HG03521 (cell line): ENCODE data around the gene ARPIN.
"Not testable (repeated sequence)": the region's sequence is repeated elsewhere in the genome, so short reads cannot be mapped to it uniquely, and the experiment has no call there.

Source experiments
- ATAC-seq: cut with Tn5 transposase; IDR thresholded peaks from one replicate; pipeline ENCODE4 v1.9.1; 2021; ENCODE audit warnings: mild to moderate bottlenecking, moderate library complexity; ENCODE audit not compliant: unreplicated experiment

Gene ARPIN

GRCh38 chr15:89878323-89878722 lies 34.4 kb downstream of the ARPIN start:
- no peak for ATAC-seq

DNA sequence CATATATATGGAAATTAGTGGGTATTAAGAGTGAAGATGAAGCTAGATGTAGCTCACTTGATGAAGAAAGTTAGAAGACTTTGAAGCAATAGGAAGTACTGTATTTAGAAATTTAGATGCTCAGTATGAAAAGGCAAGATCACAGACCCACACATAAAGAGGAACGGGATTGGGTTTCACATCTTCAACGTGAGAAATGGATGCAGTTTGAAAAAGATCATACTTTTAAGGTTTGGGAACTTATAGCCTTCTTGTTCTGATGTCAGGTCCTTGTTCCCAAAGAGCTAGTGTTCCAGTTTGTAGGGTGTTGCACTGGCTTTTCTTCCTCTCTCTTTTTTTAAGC lies 35.7 kb downstream of the ARPIN start:
- ATAC-seq = no peak

- ATAC-seq = no peak
Observed at GRCh38 chr15:89876396-89877082, 36.2 kb downstream of the ARPIN start.

DNA sequence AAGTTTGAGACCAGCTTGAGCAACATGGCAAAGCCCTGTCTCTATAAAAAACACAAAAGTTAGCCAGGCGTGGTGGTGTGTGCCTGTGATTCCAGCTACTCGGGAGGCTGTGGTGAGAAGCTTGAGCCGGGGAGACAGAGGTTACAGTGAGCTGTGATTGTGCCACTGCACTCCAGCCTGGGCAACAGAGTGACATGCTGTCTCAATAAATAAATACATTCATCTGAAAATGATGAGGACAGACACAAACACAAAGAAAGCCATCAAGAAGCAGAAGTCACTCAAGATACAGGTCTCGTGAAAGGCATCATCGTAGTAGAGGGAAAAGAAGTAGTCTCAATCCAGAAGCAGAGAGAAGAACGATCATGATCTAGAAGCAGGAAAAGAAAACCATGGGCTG lies 37.0 kb downstream of the ARPIN start:
- ATAC-seq = no peak

- ATAC-seq = peak; percentile 65
Observed at GRCh38 chr15:89874926-89875564, 37.7 kb downstream of the ARPIN start.

DNA sequence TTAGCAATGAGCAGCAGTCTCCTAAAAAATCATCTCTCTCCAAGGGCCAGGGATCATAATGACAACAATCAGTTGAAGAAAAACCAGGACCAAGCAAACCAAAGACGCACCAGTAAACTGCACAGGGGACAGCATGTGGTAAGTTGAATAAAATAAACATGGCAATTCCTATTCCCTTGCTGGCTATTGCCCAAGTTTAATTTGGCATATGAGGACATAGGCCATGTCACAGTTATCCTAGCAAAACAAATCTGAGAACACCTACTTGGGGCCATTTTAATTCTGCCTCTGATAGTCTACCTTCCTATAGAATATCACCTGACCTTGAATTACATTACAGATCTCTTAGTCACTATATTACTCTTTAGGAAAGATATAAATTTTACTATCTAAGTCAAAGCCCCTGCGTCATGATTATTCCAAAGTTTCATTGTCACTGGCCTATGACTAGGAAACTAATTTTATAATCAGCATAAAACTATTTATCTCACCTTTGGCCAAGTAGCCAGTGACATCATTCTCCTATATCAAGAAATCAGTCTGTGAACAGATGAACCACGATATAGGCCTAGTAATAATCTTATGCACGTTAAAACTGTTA lies 42.0 kb downstream of the ARPIN start:
- ATAC-seq = no peak

DNA sequence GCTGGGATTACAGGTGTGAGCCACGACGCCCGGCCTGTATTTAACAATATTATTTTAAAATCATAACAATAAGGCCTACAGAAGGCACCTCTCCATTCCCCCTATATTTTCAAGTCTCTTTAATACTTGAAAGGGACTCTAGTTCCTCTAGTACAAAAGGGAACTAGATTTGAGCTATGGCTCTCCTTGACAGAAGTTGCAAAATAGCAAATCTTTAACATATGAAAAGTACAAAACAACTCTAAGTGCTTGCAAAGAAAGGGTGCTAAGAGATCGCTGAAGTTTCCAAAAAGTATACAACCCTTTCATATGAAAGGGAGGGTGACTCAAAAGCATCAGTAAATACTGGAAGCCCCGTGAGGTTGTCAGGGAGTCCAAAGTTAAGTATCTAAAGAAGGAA lies 42.7 kb downstream of the ARPIN start:
- no peak for ATAC-seq

DNA sequence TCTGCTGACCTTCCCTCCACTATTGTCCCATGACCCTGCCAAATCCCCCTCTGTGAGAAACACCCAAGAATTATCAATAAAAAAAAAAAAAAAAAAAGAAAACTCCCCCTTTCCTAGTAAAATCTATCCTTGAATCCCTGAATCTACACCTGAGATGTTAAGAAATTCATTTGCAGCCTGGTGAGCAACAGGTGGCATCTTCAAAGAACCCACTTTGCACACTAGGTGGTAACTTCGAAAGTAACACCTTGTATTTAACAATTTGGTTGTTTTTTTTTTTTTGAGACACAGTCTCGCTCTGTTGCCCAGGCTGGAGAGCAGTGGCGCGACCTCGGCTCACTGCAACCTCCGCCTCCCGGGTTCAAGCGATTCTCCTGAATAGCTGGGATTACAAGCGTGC lies 43.3 kb downstream of the ARPIN start:
- not testable (repeated sequence) for ATAC-seq

GRCh38 chr15:89864958-89865739 lies 47.6 kb downstream of the ARPIN start:
- no peak for ATAC-seq

DNA sequence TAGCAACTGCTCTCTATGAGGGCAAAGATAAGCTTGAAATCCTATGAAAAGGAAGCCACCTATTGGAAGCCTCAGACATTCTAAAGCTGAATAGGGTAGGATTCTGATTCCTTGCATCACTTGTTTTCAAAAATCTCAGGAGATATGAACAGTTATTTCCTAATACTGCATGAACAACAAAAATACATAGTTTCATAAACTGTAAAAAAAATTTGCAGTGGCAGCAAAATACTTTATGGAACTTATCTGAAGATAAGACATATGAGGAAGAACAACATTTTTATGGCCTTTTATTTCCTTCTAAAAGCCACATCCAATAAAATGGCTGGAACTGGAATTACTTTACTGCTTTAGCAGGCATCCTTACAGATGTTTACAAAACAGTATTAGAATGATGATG lies 48.8 kb downstream of the ARPIN start:
- no peak for ATAC-seq

DNA sequence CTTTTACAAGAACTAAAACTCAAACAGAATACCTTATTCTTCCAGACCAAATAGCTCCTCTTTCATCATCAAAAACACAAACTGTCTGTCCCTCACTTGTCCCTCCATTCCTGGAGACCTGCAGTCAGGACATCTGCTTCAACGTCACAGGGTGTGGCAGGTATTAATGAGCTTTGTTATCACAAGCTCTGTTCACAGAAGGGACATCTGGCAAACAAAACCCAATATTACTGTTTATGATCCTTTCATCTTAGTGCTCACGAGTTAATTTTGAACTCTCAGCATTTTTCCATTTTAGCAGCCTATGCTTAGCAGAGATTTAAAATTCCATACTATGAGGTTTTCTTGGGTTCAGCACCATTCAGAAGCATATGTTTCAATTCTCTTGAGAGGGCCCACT lies 51.9 kb downstream of the ARPIN start:
- ATAC-seq = no peak

DNA sequence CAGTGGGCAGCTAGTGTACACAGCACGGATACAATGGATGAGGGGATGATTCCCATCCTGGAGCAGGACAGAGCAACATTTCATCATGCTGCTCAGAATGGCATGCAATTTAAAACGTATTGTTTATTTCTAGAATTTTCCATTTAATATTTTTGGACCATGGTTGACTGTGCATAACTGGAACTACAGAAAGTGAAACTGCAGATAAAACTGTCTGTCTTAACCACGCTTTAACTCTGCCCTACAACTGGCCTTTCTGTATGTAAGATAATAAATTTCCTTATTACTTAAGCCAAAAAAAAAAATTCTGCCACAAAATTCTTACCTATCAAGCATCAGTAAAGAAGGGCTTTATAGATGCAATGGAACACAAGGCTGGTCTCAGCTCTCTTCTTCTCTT lies 52.3 kb downstream of the ARPIN start:
- no peak for ATAC-seq

DNA sequence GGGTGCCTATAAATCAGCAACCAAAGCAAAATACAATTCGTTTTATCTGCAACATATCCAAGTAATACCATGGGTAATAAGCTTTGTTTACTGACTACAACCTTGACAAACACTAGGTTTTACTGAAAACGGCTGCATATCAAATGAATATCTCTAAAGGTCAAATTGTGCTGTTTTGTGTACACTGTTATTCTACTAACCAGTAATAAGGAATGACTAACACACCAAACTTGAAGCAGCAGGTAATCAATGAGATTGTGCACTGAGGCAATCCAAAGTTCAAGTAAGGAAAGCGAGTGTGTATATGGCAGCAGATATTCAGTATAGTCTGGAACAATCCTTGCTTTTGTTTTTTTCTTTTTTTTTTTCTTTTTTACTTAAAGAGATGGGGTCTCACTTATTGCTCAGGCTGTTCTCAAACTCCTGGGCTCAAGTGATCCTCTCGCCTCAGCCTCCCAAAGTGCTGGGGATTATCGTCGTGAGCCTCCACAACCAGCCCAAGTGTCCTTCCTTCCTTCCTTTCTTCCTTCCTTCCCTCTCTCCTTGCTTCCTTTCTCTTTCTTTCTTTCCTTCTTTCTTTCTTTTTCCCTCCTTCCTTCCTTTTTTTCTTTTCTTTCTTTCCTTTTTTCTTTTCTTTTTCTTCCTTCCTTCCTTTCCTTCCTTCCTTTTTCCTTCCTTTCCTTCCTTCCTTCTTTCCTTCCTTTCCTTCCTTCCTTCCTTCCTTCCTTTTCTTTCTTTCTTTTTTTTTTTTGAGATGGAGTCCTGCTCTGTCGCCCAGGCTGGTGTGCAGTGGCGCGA lies 53.9 kb downstream of the ARPIN start:
- ATAC-seq = no peak

DNA sequence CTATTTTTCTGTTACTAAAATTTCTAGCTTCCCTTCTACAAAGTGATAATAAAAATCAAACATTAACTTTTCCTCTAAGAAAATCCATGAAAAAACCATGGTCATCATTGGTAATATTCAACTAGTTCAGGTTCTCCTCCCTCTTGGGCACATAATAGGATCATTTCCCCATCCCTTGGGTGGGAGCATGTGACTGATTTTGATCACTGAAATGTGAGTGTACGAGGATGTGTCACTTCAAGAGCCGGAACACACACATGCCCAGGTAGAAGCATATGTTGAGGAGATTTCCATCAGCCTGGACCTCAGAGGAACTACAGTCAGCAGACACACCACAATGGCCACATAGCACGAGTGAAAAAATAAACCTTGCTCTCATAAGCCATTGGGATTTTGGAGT lies 55.1 kb downstream of the ARPIN start:
- ATAC-seq = no peak

DNA sequence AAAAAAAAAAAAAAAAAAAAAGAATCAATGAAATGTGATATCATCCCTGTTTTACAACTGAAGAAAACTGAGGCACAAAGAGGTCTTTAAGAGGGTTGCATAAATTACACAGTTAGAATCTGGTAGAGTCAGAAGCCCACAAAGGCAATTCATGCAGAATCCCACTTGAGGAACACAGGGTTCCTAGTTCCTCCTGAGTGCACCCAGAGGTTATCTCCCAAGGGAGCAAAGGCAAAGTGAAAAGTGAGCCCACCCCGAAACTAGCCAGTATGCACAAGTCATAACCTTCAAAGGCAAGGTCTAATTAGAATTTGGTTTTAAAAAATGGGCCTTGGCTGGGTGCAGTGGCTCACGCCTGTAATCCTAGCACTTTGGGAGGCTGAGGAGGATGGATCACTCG lies 56.8 kb downstream of the ARPIN start:
- ATAC-seq = no peak

DNA sequence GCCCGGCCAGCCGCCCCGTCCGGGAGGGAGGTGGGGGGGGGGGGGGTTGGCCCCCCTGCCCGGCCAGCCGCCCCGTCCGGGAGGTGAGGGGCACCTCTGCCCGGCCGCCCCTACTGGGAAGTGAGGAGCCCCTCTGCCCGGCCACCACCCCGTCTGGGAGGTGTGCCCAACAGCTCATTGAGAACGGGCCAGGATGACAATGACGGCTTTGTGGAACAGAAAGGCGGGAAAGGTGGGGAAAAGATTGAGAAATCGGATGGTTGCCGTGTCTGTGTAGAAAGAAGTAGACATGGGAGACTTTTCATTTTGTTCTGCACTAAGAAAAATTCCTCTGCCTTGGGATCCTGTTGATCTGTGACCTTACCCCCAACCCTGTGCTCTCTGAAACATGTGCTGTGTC lies 57.9 kb downstream of the ARPIN start:
- not testable (repeated sequence) for ATAC-seq

DNA sequence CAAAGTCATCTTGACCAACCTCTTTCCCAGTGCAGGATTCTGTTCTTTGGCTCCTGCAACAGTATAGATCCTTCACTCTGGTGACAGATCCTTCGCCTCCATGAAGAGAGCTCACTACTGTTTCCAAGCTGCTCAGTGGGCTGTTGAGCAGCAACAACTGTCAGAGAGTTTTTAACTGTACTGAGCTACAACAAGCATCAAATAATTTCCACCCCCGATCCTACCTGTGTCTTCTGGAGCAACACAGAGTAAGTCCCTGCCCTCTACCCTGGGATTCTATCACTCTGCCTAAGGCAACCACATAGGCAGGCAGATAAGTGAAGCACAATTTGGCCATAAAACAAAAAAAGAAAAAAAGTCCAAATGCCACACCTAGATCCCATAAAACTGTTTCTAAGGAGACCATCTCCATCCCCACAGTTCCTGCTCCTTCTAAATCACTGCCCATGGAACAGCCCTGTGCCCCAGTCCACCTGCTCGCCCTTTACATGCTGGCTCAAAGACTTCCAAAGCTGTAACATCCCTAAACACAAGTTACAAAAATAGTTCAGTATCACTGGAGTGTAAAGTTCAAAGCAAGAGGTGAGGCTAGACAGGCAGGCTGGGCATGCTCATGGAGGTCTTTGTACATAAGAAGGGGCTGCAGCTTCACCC lies 60.3 kb downstream of the ARPIN start:
- no peak for ATAC-seq

- ATAC-seq = no peak
Observed at GRCh38 chr15:89851673-89852341, 60.9 kb downstream of the ARPIN start.

DNA sequence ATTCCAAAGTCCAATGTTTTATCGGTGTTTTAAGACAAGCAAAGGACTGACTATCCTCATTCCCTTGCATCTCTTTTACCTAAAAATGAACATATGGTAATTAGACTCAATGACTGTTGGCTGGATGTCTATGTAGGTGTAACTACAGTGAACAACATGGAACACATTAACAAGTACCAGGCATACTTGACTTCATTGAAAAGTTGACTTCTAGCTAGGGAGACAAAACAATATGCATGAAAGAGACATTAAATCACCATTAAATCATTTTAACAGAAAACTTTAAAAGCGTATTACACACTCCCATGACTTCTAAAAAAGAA lies 63.8 kb downstream of the ARPIN start:
- ATAC-seq = no peak

GRCh38 chr15:89847101-89847500 lies 65.7 kb downstream of the ARPIN start:
- ATAC-seq = no peak
